Raji (cell line): ENCODE data around the gene PAX4.

ENCODE experiments used
- POLR2A ChIP-seq: IDR thresholded peaks from 2 replicates; pipeline ENCODE4 v1.6.1; 2011; ENCODE audit warnings: low read depth, low read length, control low read depth; ENCODE audit not compliant: insufficient read depth

Gene PAX4

DNA sequence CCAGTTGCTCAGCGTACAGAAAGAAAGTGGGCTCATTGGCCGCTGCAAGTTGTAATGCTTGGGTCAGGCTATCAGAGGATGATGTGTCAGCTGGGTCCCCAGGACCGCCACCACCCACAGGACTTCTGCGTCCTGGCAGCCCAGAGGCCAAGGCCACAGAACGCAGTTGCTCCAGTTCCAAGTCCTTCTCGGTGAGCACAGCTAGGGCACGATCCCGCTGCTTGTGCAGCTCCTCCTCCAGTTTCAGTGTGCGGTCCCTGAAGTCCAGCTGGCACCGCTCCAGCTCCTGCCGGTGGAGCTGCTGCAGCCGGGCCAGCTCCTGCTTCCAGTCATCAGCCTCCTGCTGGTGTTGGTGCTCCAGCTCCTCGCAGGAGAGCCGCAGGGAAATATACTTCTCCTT, 35.6 kb downstream of the PAX4 start:
- TF ChIP-seq POLR2A, result no peak

DNA sequence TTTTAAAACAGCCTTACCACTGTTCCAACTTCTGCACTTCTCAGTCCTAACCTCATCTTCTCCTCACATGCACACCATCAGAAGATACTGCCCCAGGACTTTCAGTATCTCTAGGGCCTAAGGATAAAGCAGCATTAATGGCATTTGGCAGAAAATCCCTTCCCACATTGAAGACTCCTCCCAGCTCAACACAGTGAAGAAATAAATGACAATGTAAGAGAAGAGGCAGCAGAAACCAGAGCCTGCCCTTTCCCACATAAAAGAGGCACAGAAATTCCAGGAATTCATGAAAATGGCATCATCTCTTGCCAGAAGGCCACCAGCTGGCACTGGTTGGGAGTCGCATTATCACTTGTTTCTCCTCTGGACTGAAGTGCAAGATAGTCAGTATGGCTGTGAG, 36.2 kb downstream of the PAX4 start:
- no peak for TF ChIP-seq POLR2A

DNA sequence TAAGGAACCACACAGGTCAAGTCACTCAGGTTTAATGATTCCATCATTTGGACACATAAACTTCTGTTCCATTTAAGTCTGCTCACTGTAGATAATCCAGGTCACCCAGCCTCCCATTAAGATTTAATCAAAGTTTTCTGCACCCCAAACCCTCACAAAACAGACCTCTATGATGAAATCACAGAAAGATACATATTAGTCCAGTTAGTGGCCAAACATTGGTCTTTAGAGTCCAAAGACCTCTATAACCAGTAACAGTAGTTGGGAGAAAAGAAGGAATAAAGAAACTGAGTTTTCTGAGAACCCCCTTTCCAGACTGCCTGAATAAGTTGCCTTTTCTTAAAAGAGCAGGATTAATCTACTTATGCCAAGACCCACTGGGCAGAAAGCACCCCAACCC, 37.3 kb downstream of the PAX4 start:
- TF ChIP-seq POLR2A, result no peak

DNA sequence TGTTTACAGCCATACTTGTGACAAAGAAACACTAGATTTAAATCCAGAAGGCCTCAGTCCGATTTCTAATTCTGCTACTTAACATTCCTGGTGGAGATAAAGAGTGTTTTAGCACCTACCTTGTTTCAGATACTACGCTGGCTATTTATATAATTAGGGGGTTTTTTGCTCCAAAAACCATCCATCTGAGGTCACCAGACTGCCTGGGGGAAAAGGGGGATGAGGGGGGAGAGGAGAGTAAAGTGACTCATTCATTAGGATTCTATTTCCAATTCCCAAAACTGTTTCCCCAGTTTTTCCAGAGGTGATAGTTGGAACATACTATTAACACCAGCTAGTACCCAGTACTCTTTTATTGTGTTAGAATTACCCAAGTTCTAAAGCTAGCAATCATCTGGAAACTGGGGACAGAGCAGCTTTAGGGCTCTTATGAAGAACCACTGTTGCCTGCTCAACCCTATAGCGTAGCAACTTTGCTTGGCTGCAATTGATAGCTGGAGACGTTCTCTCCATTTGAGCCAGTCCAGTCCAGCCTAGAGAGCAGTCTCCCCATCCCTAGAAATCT, 39.1 kb downstream of the PAX4 start:
- TF ChIP-seq POLR2A, result no peak

DNA sequence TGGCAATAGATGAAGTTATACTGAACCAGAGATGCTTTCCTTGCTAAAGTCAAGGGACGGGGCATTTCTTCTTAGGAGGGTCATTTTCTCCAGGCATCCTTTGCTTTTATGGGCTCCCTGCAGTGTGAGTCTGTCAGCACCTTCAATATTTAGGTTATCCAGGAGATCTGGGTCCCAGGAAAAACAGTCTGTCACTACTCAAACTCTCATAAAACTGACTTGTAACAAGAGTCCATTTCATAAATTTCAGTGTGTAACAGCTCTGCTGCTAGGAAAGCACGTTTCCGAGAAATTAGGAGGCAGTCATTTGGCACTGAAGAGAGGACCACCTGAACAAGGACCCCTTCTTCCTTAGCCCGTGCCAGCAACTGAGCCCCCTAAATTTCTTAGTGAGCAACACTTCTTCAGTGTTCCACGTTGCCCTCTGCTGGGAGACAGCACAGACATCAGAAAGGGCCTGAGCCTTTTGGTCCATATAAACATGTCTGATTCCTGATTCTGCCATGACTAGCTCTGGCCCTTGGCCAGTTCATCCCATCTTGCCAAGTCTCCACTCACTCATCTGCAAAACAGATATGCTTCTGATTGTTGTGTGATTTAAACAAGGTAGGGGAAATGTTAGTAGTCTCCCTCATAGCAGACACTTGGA, 39.8 kb downstream of the PAX4 start:
- no peak for TF ChIP-seq POLR2A

DNA sequence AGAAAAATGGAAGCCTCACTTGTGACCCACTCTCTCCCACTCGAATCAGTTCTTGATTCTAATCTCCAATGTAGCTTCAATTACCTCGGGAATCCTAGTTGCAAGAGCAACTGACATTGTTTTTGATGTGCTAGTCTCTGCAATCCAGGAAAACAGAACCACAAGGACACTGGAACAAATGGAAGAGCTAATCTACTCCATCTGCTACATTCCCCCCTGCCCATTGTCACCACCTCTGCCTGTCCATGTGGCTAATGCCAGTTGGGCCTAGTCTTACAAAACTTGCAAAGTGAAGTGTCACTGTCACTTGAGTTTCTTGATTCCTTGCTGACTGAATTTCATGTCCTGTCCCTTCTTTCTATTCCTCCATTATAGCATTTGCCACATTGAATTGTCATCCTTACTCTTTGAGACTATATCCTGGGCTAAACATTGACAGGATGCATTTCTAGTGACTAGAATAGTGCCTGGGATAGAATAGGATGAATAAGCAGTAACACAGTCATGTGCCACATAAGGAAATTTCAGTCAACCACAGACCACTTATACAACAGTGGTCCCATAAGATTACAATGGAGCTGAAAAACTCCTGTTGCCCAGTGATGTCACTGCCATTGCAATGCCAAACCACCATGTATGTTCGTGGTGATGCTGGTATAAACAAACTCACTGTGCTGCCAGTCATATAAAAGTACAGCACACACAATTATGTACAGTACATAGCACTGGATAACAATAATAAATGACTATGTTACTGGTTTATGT, 46.0 kb downstream of the PAX4 start:
- no peak for TF ChIP-seq POLR2A

DNA sequence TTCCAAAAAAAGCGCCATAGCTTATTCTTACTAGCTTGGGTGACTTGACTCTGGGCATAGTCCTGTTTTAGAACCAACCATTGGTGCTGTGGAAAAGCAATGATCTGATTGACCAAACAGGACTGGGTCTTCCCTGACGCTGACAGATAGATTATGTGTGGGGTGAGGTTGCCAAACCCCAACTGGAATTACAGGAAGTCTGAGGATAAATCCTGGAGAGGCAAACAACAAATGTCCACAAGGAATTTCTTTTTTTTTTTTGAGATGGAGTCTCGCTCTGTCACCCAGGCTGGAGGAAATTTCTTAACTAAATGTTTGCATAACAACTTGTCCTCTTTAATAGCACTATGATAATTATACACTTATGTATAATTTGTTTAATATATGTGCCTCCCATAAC, 51.7 kb downstream of the PAX4 start:
- TF ChIP-seq POLR2A, result no peak
